NCI-H446 treated with DMSO at 0.1 percent for 48 hours (cell line): ENCODE data around the gene RAB19.

Experiments used
- DNase-seq: peaks from one replicate; lab custom pipeline; 2025; lab: John Stamatoyannopoulos, UW

Gene RAB19

GRCh38 chr7:140403878-140404564 lies at the start of gene RAB19:
RAB19 (plus strand) TSS chr7:140404058; CDS start chr7:140407647, 3,589 bp downstream.
- DNase-seq: no peak

GRCh38 chr7:140358024-140358411 lies 45.8 kb upstream of the RAB19 start:
- no peak for DNase-seq

GRCh38 chr7:140358412-140359051 lies 45.3 kb upstream of the RAB19 start:
- DNase-seq: no peak

- DNase-seq: no peak
Measured at GRCh38 chr7:140360697-140361229, 43.1 kb upstream of the RAB19 start.

GRCh38 chr7:140364819-140365218 lies 39.0 kb upstream of the RAB19 start:
- DNase-seq: no peak

GRCh38 chr7:140367528-140367927 lies 36.3 kb upstream of the RAB19 start:
- DNase-seq: no peak

GRCh38 chr7:140369294-140369693 lies 34.6 kb upstream of the RAB19 start:
- no peak for DNase-seq

- DNase-seq: no peak
Measured at GRCh38 chr7:140375323-140375722, 28.5 kb upstream of the RAB19 start.

GRCh38 chr7:140375892-140376730 lies 27.7 kb upstream of the RAB19 start:
- no peak for DNase-seq

GRCh38 chr7:140383954-140384713 lies 19.7 kb upstream of the RAB19 start:
- no peak for DNase-seq

- DNase-seq: no peak
Measured at GRCh38 chr7:140384894-140385545, 18.8 kb upstream of the RAB19 start.

- DNase-seq: no peak
Measured at GRCh38 chr7:140389445-140389844, 14.4 kb upstream of the RAB19 start.

GRCh38 chr7:140390034-140390433 lies 13.8 kb upstream of the RAB19 start:
- no peak for DNase-seq

- DNase-seq: no peak
Measured at GRCh38 chr7:140390466-140391190, 13.2 kb upstream of the RAB19 start.

- DNase-seq: no peak
Measured at GRCh38 chr7:140391634-140392033, 12.2 kb upstream of the RAB19 start.

- no peak for DNase-seq
Measured at GRCh38 chr7:140393756-140394306, 10.0 kb upstream of the RAB19 start.

- peak; percentile 36 for DNase-seq
Measured at GRCh38 chr7:140397784-140398750, 5.8 kb upstream of the RAB19 start, which contains the start of gene SLC37A3. SLC37A3 (minus strand) TSS chr7:140398530; CDS start chr7:140382526, 16,004 bp downstream.

- no peak for DNase-seq
Measured at GRCh38 chr7:140398821-140399220, 5.0 kb upstream of the RAB19 start.

GRCh38 chr7:140400381-140400780 lies 3.5 kb upstream of the RAB19 start:
- DNase-seq: no peak
